GM12872 (cell line): ENCODE measurements around the gene PITX3.
A peak's percentile ranks its signal among the peaks of the same experiment; 100 is the strongest.

Experiments
- CTCF ChIP-seq: IDR thresholded peaks from 3 replicates; pipeline ENCODE4 v1.5.1; 2011; ENCODE audit warnings: low read depth, mild to moderate bottlenecking, low read length, moderate library complexity; ENCODE audit not compliant: insufficient read depth

The PITX3 gene

GRCh38 chr10:102234888-102235597, 6.3 kb downstream of the PITX3 start:
- TF ChIP-seq CTCF: no peak

GRCh38 chr10:102233997-102234396, 7.3 kb downstream of the PITX3 start:
- no peak for TF ChIP-seq CTCF

- TF ChIP-seq CTCF: peak; percentile 89
Measured at GRCh38 chr10:102231357-102232318, 9.7 kb downstream of the PITX3 start.

- TF ChIP-seq CTCF: peak; percentile 50; the same call in 2 of the 3 replicates
Measured at GRCh38 chr10:102230861-102231356, 10.4 kb downstream of the PITX3 start.

GRCh38 chr10:102230264-102230860, 10.9 kb downstream of the PITX3 start:
- TF ChIP-seq CTCF: no peak

- peak; percentile 98 for TF ChIP-seq CTCF
Measured at GRCh38 chr10:102229810-102230263, 11.5 kb downstream of the PITX3 start.

GRCh38 chr10:102227050-102227449, 14.3 kb downstream of the PITX3 start:
- TF ChIP-seq CTCF: no peak
